Mesenteric fat pad (tissue), 1 donor: ENCODE data around the gene VENTX. TPM values are rescaled to one million over a fixed set of nuclear protein-coding genes. Genes with fewer than 3 reads are reported as not detected.

Source experiments
- DNase-seq: peaks from one replicate; pipeline ENCODE4 v3.0.0-alpha.2; 2020; ENCODE audit warnings: low spot score
- microRNA-seq: library from miRNA; unstranded; fragments of <30 nt; microRNA quantifications from one replicate; pipeline ENCODE4 v1.2.0, GENCODE V29; 2020; ENCODE audit warnings: borderline number of aligned reads
- total RNA-seq: library from RNA; stranded (reverse); fragmentation: NEBNext Ultra II Directional; extraction: Animal tissue kit (Norgen Biotek cat#: 25700); gene quantifications from one replicate; pipeline ENCODE4 v1.2.1, GENCODE V29; 2021
- donor health status: DM: yes; HTN: yes; CAD: no.

Gene VENTX
- total RNA-seq, 1 donor from 2014 or later = 4.0 TPM

- DNase-seq = no peak
Measured at GRCh38 chr10:133283931-133284330, 46.3 kb downstream of the VENTX start.

DNA sequence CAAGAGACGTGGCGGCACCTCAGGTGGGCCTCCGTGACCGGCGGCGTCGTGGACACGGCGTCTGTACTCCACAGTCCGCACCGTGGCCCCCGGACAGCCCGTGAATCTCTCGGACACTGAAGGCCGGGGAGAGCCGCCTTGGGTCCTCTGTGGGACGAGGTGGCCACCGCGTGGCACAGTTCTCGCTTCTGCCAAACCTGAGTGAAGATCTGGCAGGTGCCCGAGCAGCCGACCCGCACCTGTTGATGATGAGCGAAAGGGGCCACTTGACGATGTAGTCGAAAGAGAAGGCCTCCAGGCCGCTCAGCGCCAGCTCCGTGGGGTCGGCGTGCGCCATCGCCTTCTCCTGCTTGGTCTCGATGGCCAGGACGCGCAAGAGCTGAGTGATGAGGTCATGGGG lies 47.6 kb downstream of the VENTX start:
- DNase-seq = no peak

DNA sequence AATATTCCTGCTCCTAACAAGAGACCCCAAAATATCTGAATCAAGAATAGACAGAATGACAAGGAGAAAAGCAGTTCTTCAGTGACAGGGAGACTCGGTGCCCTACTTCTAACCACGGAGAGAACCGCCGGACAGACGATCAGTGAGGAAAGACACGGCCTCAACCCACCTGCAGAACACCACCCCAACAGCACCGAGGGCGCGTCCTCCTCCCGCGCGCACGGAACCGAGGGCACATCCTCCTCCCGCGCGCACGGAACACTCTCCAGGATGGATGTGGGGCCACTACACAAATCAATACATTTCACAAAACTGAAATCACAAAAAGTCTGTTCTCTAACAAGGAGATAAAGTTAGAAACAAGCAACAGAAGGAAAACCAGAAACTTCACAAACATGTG lies 48.7 kb downstream of the VENTX start:
- no peak for DNase-seq

GRCh38 chr10:133287832-133288500 lies 50.3 kb downstream of the VENTX start:
- DNase-seq = no peak

DNA sequence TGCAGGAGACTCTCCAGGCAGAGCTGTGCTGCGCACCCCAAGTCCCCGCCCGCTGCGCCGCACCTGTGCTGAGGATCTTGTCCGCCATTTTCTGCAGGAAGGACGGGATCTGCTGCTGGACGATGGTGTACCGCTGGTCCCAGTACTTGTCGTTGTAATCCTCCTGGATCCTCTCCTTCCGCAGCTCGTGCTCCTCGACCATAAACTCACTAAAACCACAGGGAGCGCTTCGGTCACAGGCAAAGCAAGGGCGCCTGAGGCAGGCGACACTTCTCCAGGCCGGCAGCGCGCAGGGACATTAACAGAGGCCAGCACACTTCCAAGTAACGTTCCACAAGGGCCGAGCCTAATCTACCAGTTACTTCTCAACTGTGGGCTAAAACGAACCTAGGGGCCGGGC lies 52.1 kb downstream of the VENTX start:
- DNase-seq = no peak

Small RNA genes lying within 50 kb of the gene (microRNA-seq; reads per million reads assigned to microRNA genes)
- gene MIR202 = 2.9 reads per million

Other genes starting within 250 kb of the VENTX start
- not detected for gene ADGRA1, start 149.9 kb upstream of the VENTX start, total RNA-seq
- 0.13 TPM for gene KNDC1, start 77.6 kb upstream of the VENTX start, total RNA-seq
- not detected for gene UTF1, start 7.6 kb upstream of the VENTX start, total RNA-seq
- 12.0 TPM for gene ADAM8, start 39.0 kb downstream of the VENTX start, total RNA-seq
- gene TUBGCP2, start 71.0 kb downstream of the VENTX start, total RNA-seq = 46.3 TPM
- gene ZNF511, start 71.1 kb downstream of the VENTX start, total RNA-seq = 32.9 TPM
- gene CALY, start 99.0 kb downstream of the VENTX start, total RNA-seq = not detected
- gene PRAP1, start 109.5 kb downstream of the VENTX start, total RNA-seq = 1.6 TPM
- gene FUOM, start 120.2 kb downstream of the VENTX start, total RNA-seq = 19.0 TPM
- gene ECHS1, start 135.5 kb downstream of the VENTX start, total RNA-seq = 188 TPM
- gene PAOX, start 141.4 kb downstream of the VENTX start, total RNA-seq = 3.6 TPM
- 33.3 TPM for gene MTG1, start 156.3 kb downstream of the VENTX start, total RNA-seq
- gene SPRN, start 186.8 kb downstream of the VENTX start, total RNA-seq = not detected
- 3.3 TPM for gene SCART1, start 216.1 kb downstream of the VENTX start, total RNA-seq